ENCODE measurements around the gene CCKAR.

Gene CCKAR

DNA sequence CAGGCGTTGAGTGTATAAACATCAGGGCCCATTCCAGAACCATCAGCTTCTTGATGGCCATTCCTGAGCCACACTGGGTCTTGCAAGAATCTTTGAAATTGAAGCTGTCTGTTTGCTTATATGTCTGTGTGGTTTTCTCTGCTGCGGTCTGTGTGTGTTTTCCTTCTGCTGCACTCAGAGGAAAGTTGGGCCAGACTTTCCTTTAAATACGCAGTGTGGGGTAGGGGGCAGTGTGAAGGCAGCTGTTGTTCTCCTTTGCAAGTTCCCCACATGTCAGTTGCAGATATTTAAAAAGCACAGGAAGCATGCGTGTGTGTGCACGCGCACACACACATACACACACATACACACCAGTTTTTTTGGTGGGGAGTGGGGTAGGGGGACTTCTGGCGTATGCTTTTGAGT lies 32.1 kb downstream of the CCKAR start:
- no peak for DNase-seq

DNA sequence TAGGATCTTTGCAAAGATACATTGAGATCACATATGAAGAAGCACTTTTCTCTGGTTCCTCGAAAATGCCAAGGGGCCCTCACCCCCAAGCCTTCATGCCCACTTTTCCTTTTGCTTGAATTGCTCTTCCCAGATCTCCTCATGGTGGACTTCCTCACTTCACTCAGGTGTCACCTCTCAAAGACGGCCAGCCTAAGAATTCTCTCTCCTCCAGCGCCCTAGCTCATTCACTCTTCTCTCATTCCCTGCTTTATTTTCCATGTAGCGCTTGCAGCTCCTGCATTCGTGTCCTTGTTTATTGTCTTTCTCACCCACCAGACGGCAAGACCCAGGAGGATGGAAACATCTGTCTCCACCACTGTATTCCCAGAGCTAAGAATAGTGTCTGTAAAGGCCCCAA lies 32.9 kb downstream of the CCKAR start:
- DNase-seq, result no peak

DNA sequence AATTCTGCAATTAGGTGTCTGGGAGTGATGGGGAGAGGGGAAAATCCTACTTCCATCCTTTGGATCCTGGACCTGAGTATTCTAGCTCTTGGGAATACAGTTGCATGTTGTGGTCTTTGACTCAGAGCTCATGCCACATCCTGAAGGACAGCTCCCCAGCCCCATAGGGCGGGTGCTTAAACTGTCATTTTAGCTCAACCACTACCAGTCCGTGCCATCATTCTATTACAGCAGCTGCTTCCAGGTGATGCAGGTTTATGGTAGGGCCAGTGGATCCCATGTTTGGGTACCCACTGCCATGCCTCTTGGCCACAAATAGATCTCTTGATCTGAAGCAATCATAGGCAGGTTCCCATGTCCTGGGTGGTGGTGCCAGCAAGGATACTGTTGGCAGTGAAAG lies 34.7 kb downstream of the CCKAR start:
- DNase-seq, result no peak

DNA sequence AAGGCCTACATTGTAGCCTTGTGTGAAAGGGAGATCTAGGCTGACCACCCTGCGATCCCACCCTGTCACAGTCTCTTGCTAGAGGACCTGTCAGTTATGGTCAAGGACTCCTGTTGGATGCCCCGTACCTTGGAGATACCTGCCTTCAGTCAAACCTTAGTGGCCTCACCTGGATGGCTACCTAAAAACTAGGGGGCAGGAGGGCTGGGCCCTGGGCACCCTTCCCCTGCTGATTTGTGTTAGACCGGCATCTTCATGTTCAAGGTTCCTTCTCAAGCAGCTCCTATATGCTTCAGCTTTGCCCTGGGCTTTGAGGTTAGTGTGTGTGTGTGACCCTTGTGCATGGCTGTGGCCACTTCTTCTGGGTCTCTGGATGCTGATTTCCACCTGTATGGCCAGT lies 35.3 kb downstream of the CCKAR start:
- no peak for DNase-seq

DNA sequence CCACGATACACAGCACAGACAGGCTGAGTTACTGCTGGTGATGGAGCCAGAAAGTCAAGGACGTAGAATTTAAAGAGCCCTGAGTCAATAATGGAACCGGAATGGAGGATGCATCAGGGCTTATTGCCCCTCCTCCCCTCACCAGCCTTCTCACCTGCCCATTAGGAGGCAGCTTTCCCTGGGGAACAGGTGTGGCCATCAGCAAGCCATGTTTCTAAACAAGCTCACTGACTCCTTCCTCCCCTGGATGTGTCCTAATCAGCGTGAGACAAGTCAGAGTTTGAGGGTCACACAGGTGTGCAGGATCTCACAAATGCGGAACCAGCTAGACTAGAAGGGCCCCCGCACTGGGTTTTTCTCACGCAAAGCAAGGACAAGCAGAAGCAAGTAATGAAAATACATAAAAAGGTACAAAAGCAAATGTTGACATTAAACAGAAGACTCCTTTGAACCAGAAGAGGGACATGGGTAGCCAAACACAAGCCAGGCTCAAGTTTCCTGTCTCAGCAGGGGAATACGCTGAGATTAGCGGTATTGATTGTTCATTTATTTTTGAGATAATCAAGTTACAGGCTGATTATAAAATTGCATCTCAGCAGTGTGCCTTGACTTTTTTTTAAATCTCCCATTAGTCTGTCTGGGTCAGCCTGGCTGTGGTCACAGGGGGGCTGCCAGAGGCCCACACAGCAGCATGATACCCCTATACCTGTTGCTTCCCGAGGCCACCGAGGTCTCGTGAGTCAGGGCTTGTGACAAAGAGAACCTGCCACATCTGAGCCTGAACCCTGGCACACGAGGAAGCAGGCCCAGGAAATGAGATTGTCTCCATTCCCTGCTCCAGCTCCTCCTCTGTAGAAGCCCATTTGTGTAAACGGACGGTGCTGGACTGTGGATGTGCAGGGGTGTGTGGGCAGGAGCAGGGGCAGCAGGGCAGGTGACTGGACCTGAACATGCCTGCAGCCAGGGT lies 37.4 kb downstream of the CCKAR start:
- no peak for DNase-seq

DNA sequence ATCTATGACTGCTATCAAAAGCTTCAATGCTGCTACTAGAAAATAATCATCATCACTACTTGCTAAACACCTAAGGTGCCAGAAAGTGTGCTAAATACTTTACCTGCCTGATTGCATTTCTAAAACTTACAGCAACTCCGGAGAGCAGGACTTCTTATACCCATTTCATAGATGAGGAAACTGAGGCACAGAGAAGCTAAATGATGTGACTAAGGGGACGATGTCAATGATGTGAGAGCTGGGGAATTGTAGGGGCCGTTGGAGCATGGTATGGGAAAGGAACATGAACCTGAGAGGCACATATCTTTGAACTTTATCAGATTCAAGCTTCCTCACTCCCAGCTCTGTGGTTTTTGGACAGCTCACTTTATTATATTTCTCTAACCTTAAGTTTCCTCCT lies 38.7 kb downstream of the CCKAR start:
- no peak for DNase-seq

DNA sequence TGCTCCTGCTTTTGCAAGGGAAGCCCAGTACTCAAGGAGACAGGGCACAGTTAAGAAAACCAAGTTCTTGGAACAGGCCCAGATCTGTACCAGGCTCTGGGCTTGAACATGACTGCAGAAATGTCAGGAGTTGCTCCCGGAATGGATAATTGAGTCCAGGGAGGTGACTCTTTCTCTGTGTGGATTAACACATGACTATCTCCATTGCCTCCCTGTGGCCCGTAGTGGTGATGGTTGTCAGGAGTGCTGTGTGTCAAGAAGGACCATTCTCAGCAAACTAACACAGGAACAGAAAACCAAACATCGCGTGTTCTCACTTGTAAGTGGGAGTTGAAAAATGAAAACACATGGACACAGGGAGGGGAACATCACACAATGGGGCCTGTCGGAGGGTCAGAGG lies 39.9 kb downstream of the CCKAR start:
- no peak for DNase-seq

DNA sequence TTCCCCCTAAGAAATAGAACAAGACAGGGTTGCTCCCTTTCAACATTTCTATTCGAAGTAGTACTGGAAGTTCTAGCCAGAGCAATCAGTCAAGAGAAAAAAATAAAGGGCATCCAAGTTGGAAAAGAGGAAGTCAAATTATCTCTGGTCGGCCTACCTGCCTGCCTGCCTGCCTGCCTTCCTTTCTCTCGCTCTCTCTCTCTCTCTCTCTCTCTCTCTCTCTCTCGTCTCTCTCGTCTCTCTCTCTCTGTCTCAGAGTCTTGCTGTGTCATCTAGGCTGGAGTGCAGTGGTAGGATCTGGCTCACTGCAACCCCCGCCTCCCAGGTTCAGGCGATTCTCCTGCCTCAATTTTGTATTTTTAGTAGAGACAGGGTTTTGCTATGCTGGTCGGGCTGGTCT lies 42.9 kb downstream of the CCKAR start:
- no peak for DNase-seq

DNA sequence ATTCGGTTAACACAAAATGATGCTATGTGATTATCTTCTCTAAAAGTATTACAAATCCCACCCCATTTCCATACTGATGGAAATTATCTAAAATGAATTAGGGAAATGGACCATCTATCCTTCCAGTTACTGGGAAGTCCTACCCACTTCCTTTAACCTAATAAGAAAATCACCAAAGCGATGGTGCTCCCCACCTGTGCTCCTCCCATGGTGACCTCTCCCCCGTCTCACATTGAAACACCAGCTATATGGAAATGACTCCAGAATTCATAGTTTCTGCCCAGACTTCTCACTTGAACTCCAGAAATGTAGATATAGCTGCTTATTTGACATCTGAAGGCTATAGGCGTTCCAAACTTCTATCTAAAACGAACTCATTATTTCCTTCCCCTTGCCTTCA lies 48.5 kb downstream of the CCKAR start:
- no peak for DNase-seq

DNA sequence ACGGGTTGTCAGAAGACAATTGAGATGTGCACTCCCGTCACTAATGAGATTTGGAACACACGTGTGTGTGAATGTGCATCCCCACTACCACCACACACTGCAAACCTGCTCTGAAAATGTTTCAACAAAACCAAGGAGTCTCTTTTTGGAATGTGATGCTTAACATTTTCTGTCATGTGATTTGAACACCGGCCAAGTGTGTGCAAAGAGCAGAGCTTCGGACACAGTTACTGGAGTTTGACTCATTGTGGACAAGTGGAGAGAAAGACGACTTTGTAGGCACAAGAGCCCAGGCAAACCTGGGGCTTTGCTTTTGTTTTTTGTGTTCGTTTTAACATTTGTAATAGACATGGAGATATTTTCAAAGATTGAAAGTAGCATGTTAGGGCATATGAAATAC lies 49.2 kb downstream of the CCKAR start:
- DNase-seq, result no peak

DNA sequence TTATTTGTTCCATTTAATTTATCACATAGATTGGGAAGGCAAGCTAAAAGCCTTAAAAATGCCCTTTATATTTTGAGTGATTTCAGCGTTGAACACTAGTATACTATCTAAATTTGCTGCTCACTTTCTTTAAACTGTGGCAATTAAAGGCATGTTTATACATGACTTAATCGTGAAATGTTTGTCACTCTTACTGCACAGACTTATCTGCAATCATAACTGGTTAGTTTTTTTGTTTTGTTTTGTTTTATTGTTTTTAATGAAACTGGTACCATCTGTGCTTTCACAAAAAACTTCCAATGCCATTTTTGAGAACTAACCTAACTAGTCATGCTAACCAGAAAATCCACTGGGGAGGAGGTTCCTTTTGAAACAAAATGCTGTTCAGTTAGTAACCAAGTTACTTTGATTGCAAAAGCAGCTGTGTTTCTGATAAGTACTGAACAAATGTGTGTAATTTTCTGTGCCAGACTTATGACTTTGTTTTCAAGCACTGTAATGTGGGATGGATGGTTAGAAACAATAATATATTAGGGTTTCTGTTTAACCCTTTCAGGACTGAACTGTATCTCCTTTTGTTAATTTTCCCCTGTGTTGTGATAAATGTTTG lies 56.1 kb downstream of the CCKAR start:
- DNase-seq, result no peak

DNA sequence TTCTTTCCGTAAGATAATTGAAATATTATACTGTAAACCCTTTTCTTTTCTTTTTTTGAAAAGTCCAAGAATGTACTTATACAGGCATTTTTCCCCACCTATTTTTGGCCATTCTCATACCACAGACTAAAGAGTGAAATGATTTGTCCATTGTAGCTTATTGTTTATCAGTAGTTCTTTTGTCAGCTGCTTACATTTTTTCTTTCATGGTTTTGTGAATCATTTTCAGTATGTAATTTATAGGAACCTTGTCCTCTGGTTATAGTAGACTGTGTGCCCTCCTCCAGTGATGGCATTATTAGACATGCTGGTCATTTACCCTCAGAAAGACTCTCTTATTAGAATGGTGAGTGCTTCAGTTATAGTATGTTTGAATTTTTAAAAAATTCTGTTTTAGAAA lies 56.7 kb downstream of the CCKAR start:
- no peak for DNase-seq

DNA sequence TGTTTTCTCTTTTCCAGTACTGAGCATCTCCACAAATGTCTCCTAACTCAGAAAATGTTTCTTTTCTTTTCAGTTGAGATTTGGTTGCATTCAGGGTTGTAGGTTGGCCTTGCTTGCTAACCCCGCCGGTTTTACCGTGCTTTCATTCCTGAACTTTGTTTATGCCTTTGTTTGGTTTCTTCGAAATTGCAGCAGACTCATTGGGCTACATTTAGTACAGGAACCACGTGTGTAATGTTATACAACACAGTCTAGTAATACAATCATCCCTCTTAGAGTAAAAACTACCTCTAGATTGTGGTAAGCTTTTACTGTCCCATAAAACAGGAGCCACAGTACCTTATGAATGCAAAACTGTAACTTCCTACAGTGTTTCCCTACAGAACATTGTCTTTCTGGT lies 57.9 kb downstream of the CCKAR start:
- DNase-seq, result no peak

DNA sequence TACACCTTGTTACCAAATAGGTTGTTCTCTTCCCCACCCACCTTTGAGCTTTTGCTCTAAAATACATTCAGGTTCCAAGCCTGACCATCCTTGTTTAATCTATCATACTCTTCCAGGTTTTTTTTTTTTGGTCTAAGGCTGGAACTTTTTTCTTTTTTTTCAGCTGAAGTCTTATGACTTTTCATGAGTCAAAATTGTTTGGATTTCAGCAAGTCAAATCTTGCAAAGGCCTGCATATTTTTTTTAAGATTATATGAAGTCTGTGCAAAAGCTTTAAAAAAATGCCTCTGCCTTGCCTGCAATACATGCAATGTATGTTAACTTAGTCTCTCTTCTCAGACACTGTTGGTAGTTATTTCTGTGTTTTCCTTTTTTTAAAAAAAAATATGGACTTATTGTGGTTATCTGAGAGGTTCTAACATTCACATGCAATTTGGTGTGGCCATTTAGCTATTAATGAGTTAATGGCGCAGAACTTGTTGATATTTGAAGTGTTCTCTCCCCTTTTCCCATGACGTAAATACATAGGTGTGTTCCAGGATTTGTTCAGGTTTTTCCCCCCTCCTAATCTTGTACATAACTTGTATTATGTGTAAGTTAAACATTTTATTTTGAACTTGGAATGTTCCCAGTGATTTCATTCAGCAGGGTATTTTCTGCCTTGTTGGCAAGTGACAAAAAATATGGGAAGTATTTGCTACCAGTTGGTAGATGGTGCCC lies 58.7 kb downstream of the CCKAR start:
- DNase-seq, result no peak

All from stimulated activated CD8-positive, alpha-beta memory T cell treated with anti-CD3 and anti-CD28 coated beads, Interleukin-4, amount 100 ng/mL, for 48 hours (primary cell).